ENCODE results near the gene SIK3.
"Not testable (repeated sequence)": the region's sequence is repeated elsewhere in the genome, so short reads cannot be mapped to it uniquely, and the experiment has no call there.

The SIK3 gene

GRCh38 chr11:117098269-117099232, at the start of gene SIK3:
SIK3 (minus strand) TSS chr11:117098428; CDS start chr11:117098415, 13 bp downstream.
- peak; percentile 88 for DNase-seq

- DNase-seq: no peak
Observed at GRCh38 chr11:117146521-117146920, 48.3 kb upstream of the SIK3 start.

- peak; percentile 71 for DNase-seq
Observed at GRCh38 chr11:117145393-117145761, 47.1 kb upstream of the SIK3 start.

GRCh38 chr11:117144477-117145392, 46.5 kb upstream of the SIK3 start:
- DNase-seq: peak; percentile 57

- peak; percentile 95 for DNase-seq
Observed at GRCh38 chr11:117143871-117144476, 45.7 kb upstream of the SIK3 start, which contains the start of gene PAFAH1B2. PAFAH1B2 (plus strand) TSS chr11:117144287; CDS start chr11:117152448, 8,161 bp downstream.

- peak; percentile 70 for DNase-seq
Observed at GRCh38 chr11:117143390-117143789, 45.2 kb upstream of the SIK3 start.

- DNase-seq: not testable (repeated sequence)
Observed at GRCh38 chr11:117137223-117138086, 39.2 kb upstream of the SIK3 start.

GRCh38 chr11:117134979-117135378, 36.8 kb upstream of the SIK3 start:
- peak; percentile 31 for DNase-seq

GRCh38 chr11:117134431-117134830, 36.2 kb upstream of the SIK3 start:
- no peak for DNase-seq

GRCh38 chr11:117130879-117131278, 32.7 kb upstream of the SIK3 start:
- no peak for DNase-seq

- DNase-seq: not testable (repeated sequence)
Observed at GRCh38 chr11:117130396-117130795, 32.2 kb upstream of the SIK3 start.

GRCh38 chr11:117128289-117128688, 30.1 kb upstream of the SIK3 start:
- DNase-seq: no peak

- no peak for DNase-seq
Observed at GRCh38 chr11:117127171-117127901, 29.1 kb upstream of the SIK3 start.

- no peak for DNase-seq
Observed at GRCh38 chr11:117126223-117126965, 28.2 kb upstream of the SIK3 start.

GRCh38 chr11:117122556-117122955, 24.3 kb upstream of the SIK3 start:
- DNase-seq: no peak

GRCh38 chr11:117121176-117121575, 22.9 kb upstream of the SIK3 start:
- DNase-seq: no peak

GRCh38 chr11:117117681-117118080, 19.5 kb upstream of the SIK3 start:
- DNase-seq: no peak

GRCh38 chr11:117112939-117113338, 14.7 kb upstream of the SIK3 start:
- not testable (repeated sequence) for DNase-seq

- DNase-seq: not testable (repeated sequence)
Observed at GRCh38 chr11:117112497-117112896, 14.3 kb upstream of the SIK3 start.

GRCh38 chr11:117110294-117110950, 12.2 kb upstream of the SIK3 start:
- no peak for DNase-seq

Data from hematopoietic multipotent progenitor cell treated with erythropoietin and hydrocortisone succinate and interleukin-3 and kit ligand, for 8 days (in vitro differentiated cells).